PC-9 (cell line): Measurements from ENCODE around the gene RAB33B.
"Not testable (repeated sequence)": the region's sequence is repeated elsewhere in the genome, so short reads cannot be mapped to it uniquely, and the experiment has no call there.

Source experiments
- CTCF ChIP-seq: fragments of 200-600 bp; sonication (generic); conservative IDR thresholded peaks from 2 replicates; pipeline ENCODE4 v1.6.1; 2017; ENCODE audit warnings: mixed run types, antibody characterized with exemption, mild to moderate bottlenecking, moderate library complexity
- EZH2 ChIP-seq: fragments of 200-600 bp; sonication (generic); IDR thresholded peaks from 2 replicates; pipeline ENCODE4 v1.8.0; 2017; ENCODE audit warnings: antibody characterized with exemption, low read depth

GRCh38 chr4:139447078-139447477, 6.8 kb upstream of the RAB33B start:
- TF ChIP-seq CTCF, EZH2: not testable (repeated sequence)
